K562 (cell line): ENCODE measurements around the gene CDKN2C. TPM values are rescaled to one million over a fixed set of nuclear protein-coding genes. Genes with fewer than 3 reads are reported as not detected.

Experiments used
- ATF7 ChIP-seq: fragments of 450-650 bp; IDR thresholded peaks from 2 replicates; pipeline ENCODE4 v1.7.1; 2014; ENCODE audit warnings: mild to moderate bottlenecking, moderate library complexity
- BCLAF1 ChIP-seq, 2 experiments: fragments of 450-650 bp in 1 of 2; IDR thresholded peaks; 2 replicates each; pipeline ENCODE4 v1.6.1; 2011 to 2017; ENCODE audit warnings: low read depth in 2 of 2, antibody characterized with exemption in 1 of 2, borderline replicate concordance in 1 of 2, low read length in 1 of 2, mild to moderate bottlenecking in 1 of 2, mixed read lengths in 1 of 2; ENCODE audit not compliant: control insufficient read depth in 1 of 2
- BRF2 ChIP-seq: IDR thresholded peaks from 3 replicates; pipeline ENCODE4 v1.6.1; 2011; ENCODE audit warnings: borderline replicate concordance, mild to moderate bottlenecking; ENCODE audit not compliant: insufficient read length, insufficient read depth
- EGR1 ChIP-seq: fragments of 450-650 bp; conservative IDR thresholded peaks from 2 replicates; pipeline ENCODE4 v1.6.1; 2017; ENCODE audit warnings: mild to moderate bottlenecking
- HNRNPH1 ChIP-seq: fragments of 200-400 bp; formaldehyde crosslinking; optimal IDR thresholded peaks from 2 replicates; pipeline ENCODE3; 2017; ENCODE audit warnings: low read depth, mild to moderate bottlenecking, low read length, moderate library complexity
- IRF1 ChIP-seq: sonication (generic); formaldehyde crosslinking; IDR thresholded peaks from 2 replicates; pipeline ENCODE4 v1.8.0; 2022; ENCODE audit warnings: missing genetic modification reagents, mild to moderate bottlenecking, borderline replicate concordance
- KHSRP ChIP-seq: fragments of 450-650 bp; IDR thresholded peaks from 2 replicates; pipeline ENCODE4 v1.6.1; 2017
- MAFF ChIP-seq: IDR thresholded peaks from 2 replicates; pipeline ENCODE4 v1.6.1; 2012; ENCODE audit warnings: low read length, improper control_type of control experiment
- NFIC ChIP-seq: fragments of 450-650 bp; IDR thresholded peaks from 2 replicates; pipeline ENCODE4 v1.6.1; 2017; ENCODE audit warnings: mild to moderate bottlenecking, inconsistent platforms
- RBM39 ChIP-seq: fragments of 200-400 bp; formaldehyde crosslinking; optimal IDR thresholded peaks from 2 replicates; pipeline ENCODE3; 2018; ENCODE audit warnings: low read depth, low read length
- ZNF347 ChIP-seq: fragments of 450-650 bp; formaldehyde crosslinking; IDR thresholded peaks from 2 replicates; pipeline ENCODE4 v1.4.0; 2020; ENCODE audit warnings: low read depth, mild to moderate bottlenecking, moderate library complexity
- ZNF79 ChIP-seq: fragments of 250-450 bp; sonication (Bioruptor Pico); IDR thresholded peaks from 2 replicates; pipeline ENCODE4 v1.4.0; 2020; ENCODE audit warnings: low read depth, mild to moderate bottlenecking, moderate library complexity
- polyA plus RNA-seq, 8 experiments: library from polyadenylated mRNA; depleted of rRNA in 4 of 8; stranded (reverse) in 5 of 8; unstranded in 3 of 8; fragments of >200 nt; fragmentation: Nextera tagmentation in 2 of 8; fragmentation: Illumina TruSeq in 1 of 8; extraction: Ambion mirVana in 2 of 8; extraction: Trizol in 1 of 8; gene quantifications; 2 replicates each; pipeline versions ENCODE4 v1.2.1 to v1.2.3, GENCODE V29; 2011 to 2014; ENCODE audit warnings: inconsistent platforms in 1 of 8, missing spikeins in 1 of 8
- total RNA-seq, 7 experiments: library from RNA; depleted of rRNA in 6 of 7; stranded (reverse); fragments of >200 nt in 6 of 7; fragmentation: Illumina TruSeq in 2 of 7; extraction: Trizol in 2 of 7; gene quantifications; 2 replicates each; pipeline versions ENCODE4 v1.2.1 to v1.2.3, GENCODE V29; 2011 to 2021; ENCODE audit warnings: low replicate concordance in 1 of 7
- TF ChIP-seq, protein P1 (sequence below): sonication (generic); formaldehyde crosslinking; IDR thresholded peaks from 2 replicates; pipeline ENCODE4 v1.8.0; 2023; ENCODE audit warnings: missing genetic modification reagents, mild to moderate bottlenecking, borderline replicate concordance
- TF ChIP-seq, protein P2 (sequence below): fragments of 450-650 bp; conservative IDR thresholded peaks from 2 replicates; pipeline ENCODE4 v1.6.1; 2016; ENCODE audit warnings: missing genetic modification characterization, low read depth, mild to moderate bottlenecking, control low read depth, missing compliant biosample characterization

Gene CDKN2C
- total and polyA plus RNA-seq, 9 of the 15 experiments (the other 6 are each of a cell fraction or from before 2014, with no cell fraction given), result 11.9 to 74.3 (median 45.9) TPM

DNA sequence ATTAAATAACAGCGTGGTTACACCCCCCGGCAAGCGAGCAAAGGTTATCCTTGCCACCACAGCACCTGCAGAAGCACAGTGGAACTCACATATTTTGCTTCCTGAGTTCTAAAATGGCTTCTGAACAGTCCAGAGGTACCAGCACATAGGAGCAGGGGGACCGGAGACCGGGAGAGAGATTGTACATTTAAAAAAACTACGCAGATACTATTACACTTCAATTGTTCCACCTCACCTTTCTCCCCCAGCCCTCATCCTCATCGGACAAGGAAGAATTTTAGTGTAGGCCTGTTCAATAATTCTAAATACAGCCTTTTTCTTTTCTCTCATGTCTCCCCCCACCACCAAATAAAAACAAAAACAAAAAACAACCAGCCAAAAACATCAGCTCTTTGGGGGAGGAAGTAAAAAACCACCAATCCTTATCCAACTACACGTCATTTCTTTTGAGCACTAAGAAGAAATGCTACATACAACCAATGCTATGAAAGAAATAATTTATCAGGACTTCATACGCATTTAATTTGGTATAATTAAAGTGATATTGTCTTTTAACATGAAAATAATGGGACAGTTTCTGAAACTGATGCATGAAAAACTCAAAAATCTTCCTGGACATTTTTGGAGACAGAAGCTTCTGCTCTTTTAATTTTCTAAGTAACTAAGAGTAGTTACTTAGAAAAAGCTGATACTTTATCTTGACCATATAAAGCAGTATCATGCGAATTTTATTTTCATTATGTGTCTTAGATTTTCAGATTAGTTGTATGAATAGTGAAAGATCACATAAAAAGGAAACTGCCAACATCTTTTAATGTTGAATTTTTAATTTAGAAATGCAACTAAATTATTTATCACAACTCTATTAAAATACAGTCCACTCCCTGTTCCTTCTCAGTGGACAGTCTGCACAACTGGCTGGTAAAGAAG lies 9.1 kb downstream of the CDKN2C start (continued):
- TF ChIP-seq, protein P1, sequence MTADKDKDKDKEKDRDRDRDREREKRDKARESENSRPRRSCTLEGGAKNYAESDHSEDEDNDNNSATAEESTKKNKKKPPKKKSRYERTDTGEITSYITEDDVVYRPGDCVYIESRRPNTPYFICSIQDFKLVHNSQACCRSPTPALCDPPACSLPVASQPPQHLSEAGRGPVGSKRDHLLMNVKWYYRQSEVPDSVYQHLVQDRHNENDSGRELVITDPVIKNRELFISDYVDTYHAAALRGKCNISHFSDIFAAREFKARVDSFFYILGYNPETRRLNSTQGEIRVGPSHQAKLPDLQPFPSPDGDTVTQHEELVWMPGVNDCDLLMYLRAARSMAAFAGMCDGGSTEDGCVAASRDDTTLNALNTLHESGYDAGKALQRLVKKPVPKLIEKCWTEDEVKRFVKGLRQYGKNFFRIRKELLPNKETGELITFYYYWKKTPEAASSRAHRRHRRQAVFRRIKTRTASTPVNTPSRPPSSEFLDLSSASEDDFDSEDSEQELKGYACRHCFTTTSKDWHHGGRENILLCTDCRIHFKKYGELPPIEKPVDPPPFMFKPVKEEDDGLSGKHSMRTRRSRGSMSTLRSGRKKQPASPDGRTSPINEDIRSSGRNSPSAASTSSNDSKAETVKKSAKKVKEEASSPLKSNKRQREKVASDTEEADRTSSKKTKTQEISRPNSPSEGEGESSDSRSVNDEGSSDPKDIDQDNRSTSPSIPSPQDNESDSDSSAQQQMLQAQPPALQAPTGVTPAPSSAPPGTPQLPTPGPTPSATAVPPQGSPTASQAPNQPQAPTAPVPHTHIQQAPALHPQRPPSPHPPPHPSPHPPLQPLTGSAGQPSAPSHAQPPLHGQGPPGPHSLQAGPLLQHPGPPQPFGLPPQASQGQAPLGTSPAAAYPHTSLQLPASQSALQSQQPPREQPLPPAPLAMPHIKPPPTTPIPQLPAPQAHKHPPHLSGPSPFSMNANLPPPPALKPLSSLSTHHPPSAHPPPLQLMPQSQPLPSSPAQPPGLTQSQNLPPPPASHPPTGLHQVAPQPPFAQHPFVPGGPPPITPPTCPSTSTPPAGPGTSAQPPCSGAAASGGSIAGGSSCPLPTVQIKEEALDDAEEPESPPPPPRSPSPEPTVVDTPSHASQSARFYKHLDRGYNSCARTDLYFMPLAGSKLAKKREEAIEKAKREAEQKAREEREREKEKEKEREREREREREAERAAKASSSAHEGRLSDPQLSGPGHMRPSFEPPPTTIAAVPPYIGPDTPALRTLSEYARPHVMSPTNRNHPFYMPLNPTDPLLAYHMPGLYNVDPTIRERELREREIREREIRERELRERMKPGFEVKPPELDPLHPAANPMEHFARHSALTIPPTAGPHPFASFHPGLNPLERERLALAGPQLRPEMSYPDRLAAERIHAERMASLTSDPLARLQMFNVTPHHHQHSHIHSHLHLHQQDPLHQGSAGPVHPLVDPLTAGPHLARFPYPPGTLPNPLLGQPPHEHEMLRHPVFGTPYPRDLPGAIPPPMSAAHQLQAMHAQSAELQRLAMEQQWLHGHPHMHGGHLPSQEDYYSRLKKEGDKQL (CRISPR knock-in tag), result no peak
- TF ChIP-seq IRF1 (CRISPR knock-in tag) (no peak), ZNF79 (CRISPR knock-in tag) (no peak), KHSRP (no peak), RBM39 (no peak), BCLAF1 (IDR thresholded peaks at IDR 0.05; ENCODE audit: borderline replicate concordance in 1 of 2, control insufficient read depth in 1 of 2, low read depth in 2 of 2, low read length in 1 of 2) (no peak), NFIC (no peak), ATF7 (peak; percentile 54; the same call in 1 of the 2 replicates), EGR1 (no peak), ZNF347 (CRISPR knock-in tag) (no peak), BRF2 (no peak), MAFF (no peak), HNRNPH1 (no peak)
- TF ChIP-seq, protein P2, sequence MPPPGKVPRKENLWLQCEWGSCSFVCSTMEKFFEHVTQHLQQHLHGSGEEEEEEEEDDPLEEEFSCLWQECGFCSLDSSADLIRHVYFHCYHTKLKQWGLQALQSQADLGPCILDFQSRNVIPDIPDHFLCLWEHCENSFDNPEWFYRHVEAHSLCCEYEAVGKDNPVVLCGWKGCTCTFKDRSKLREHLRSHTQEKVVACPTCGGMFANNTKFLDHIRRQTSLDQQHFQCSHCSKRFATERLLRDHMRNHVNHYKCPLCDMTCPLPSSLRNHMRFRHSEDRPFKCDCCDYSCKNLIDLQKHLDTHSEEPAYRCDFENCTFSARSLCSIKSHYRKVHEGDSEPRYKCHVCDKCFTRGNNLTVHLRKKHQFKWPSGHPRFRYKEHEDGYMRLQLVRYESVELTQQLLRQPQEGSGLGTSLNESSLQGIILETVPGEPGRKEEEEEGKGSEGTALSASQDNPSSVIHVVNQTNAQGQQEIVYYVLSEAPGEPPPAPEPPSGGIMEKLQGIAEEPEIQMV (tag), result no peak
